IPS DF 4.7 (cell line): Measurements from ENCODE around the gene AMBRA1.

Experiments used
- DNase-seq: peaks from one replicate; pipeline ENCODE4 v3.0.0-alpha.2; 2013; ENCODE audit warnings: low spot score; ENCODE audit errors: extremely low read depth

The AMBRA1 gene

DNA sequence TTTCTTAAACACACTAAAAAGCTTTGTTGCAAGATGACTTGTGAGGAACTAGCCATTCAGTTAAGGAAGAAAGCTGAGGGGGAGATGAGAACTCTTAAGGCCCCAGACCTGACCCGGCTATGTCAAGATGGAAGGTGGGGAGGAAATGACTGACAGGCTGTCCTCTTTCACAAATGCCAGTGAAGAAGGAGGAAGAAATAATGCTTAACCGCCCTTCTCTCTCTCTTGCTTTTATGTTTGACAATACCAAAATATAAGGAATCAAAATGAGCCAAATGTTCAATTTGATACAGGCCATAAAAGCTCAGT lies 87.4 kb downstream of the AMBRA1 start:
- DNase-seq = no peak

DNA sequence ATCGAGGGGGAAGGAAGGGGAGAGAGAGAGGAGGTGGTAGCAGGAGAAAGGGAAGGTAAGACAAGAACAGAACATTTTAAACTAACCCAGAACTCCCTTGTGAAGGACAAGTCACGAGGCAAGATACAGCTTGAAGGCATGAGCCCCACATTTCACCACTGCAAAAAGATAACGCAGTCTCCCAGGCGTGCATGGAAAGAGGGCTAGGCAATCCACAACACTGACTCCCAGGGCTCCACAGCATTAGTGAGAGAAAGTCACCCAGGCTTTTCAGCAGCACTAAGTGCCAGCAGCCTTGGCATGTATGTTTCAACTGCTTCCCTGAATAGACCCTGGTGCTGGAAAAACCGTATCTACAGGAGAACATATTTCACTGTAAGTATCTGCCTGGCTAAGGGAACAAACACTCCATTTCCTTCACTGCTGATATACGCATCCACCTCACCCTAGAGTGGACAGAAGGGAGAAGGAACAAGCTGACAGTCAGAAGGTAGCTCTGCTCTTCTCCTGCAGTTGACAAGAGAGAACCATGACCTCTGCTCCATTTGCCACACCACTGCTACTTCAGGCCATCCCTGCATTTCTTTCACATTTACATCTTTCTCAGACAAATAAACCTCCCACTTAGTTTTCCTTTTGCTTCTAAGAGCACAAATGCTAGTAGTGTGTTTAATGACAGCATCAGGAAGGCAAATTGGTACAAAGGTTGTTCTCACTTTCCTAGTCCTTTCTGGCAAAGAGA lies 87.9 kb downstream of the AMBRA1 start:
- no peak for DNase-seq

DNA sequence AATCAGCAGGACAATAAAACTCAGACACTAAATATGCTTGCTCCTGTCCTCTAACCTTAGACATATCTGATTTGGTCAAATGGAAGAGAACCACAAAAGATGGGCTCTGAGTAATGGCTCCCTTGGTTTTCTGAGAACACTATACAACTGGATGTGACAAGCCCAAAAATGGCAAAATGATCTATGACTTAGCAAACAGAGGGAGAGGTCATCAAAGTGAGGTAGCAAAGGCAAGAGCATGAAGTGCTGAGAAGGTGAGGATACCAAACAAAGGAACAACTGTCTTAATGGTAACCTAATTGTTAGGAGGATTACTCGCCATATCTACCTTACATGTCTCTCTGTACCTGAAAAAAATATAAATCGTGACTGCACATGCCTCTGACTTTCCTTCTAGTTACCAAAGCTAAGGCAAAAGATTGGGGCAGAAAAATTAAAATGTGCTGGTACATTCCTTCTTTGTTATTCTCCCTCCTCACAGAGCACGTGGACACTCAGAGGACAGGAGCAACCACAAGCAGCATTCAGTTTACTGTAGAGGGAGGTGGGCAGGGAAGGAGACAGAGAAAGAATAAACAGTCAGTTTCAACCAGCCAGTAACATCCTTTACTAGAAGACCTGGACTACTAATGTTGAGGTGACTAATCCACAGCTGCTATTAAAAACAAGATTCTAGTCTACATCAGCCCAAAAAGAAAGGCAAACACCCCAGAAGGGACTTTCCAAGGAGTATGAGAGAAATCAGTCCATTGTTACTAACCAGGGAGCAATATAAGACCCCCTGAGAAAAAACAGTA lies 88.8 kb downstream of the AMBRA1 start:
- no peak for DNase-seq

DNA sequence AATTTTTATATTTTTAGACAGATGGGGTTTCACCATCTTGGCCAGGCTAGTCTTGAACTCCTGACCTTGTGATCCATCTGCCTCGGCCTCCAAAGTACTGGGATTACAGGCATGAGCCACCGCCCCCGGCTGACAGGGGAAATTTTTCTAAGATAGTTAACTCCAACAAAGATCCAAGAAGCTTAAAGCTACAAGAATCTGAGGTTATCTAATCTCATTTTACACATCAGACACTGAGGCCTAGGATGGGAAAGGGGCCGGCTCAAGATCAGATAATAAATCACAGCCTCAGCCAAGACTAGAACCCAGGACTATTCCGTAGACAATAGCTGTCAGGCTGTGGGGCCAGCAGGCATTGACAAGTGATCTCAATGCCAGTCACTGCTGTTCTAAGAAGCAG lies 94.0 kb downstream of the AMBRA1 start:
- no peak for DNase-seq

DNA sequence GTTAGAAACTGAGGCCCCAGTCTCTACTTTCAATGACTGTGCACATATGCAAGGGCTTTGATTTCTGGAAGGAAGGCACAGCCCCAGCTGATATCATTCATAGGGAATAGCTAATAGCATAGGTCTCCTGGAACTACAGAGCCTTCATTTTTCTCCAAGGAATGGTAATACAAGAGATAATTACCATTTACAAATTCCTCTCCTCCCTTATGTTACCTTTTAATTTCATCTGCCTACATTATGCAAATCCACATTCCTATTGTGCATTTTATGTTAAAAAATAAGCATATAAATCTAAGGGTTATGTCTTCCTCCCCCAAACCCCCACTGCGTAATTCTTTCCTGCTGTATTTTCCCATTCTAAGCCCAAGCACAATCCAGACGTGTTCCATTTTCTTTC lies 94.9 kb downstream of the AMBRA1 start:
- no peak for DNase-seq

DNA sequence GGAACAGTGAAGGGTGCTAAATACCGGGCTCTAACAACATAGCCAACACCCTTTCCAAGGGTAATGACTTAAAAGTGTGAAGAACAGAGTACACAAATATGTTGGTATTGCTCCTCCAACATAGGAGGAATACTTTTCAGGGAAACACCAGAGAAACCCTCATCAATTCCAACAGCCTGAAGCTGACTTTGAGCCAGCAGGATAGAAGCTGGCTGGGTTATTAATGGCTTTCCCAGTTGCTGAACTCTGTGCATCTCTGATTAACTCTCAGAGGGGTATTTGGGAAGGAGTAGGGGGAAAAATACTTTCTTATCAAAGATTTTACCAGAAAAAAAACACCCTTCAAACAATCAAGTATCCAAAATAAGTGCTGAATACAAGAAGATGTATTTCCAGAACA lies 95.6 kb downstream of the AMBRA1 start:
- DNase-seq = no peak

DNA sequence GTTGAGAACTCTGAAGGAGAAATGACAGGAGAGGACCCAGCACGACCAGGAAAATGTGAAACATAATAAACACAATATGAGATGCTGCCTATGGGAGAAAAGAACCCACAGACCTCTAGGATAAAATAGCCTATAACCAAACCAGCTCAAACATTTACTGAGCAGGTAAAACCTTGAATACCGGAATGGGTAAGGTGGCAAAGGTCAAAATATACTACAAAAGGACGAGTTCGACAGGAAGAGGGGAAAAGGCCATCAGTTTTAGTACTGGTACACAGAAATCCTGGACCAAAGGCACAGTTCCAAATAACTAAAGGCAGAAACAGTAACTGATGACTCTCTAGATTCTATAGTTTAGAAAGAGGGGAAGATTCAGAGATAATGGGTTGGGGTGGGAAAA lies 96.3 kb downstream of the AMBRA1 start:
- no peak for DNase-seq

DNA sequence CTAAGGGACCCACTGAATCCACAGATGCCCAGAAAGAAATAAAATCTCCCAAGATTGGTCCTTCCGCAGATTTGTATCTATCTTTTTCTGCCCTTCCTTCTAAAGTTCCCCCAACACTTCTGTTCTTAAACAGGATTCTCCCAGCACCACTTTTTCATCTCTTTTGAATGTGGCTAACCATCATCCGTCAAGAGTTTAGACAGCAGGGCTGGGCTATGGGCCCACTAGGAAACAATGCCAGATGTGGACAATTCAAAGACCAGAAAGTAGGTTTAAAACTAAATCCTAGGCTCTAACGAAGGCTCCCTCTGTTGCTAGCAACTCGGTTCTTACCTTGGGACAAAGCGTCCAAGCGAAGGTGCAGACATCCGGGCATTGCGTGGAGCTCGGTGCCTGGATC lies 100.0 kb downstream of the AMBRA1 start:
- DNase-seq = no peak

DNA sequence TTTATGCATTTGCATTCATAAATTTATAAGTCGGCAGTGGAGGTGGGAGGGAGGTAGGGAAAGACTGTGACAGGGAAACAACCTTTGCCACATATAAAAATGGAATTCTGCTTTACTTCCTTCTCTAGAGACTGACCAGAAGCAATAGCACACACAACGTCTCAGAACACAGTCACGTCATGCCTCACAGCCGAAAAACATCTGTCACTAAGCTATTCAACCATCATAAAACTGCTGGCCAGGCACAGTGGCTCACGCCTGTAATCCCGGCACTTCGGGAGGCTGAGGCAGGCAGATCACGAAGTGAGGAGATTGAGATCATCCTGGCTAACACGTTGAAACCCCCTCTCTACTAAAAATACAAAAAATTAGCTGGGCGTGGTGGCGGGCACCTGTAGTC lies 101.3 kb downstream of the AMBRA1 start:
- DNase-seq = no peak

DNA sequence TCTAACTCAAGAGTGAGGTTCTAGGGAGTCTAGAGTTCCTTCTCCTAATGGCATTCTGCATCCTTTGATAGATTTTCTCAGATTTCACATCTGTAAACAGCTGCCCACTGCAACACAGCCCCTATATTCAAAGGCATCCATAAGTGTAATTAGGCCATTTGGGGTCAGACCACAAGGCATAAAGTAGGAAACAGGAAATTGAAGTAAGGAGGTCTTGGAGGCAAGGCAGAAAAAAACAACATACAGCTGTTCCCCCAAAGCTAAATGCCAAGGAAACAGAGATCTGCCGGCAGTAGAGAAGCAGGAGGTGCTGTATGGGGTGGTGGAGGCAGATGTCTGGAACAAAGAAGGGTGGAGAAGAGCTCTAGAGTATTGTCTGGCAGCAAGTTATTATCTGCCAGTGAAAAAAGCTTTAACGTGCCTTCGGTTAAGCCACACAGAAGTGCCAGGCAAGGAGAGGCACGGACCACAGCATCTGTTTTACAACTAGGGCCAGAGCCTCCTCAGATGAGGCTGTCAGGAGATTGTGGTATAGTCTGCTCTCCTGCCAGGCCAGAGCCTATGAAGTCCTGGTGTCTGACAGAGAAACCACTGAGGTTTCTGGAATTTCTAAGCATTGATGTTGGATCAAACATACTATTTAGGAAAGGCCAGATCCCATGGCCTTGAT lies 102.0 kb downstream of the AMBRA1 start:
- DNase-seq = no peak

DNA sequence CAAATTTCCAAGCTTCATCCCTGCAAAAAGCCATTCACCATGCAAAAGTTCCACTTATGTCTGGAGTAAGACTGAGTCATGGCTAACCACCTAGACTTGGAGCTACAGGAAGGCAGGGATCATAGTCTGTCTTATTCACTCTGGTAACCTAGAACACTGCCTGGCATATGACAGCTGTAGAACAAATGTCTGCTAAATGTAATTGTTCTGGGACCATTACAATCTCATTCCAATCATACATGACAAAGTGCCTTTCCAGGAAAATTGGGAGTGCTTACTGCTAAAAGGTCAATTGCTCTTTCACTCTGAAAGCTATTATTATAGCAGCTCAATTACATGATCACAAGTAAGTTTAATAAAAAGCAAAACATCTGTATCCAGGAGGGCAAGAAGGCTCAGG lies 103.2 kb downstream of the AMBRA1 start:
- DNase-seq = no peak

DNA sequence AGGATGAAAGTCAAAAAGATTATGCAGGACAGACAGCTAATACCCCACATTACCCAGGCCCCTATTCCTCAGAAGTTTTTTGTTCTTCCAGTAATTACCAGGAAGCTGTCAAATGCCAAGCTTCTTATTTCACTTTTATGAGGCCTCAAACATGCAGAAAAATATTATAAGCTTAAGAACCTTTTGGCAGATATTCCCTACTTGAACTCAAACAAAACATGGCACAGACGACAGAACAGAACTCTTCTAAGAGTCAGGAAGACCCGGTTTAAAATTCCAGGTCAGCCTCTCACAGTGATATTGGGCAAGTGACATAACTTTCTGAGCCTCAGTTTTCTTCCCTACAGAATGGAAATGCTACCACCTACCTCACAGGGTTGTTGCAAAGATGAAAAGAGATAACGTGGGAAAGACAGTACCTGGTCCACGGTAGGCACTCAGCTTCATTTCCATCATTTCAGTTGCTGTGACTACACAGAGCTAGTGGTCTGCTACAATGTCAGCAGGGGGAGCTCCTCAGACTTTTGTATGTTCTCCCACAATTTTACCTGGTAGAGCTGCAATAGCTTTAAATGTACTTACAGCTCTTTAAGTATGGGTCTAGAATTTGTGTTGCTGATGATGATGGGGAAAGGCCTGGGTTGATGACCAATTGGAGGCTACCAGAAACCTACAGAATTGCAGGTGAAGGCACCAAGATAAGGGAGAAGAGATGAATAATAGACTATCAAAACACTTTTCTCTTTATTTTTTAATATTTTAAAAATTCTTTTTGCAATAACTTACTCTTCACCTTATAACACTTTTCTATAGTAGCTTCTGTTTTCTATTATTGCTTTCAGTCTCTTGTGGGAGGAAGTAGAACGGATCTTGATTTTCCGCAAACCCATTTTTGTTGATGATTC lies 103.9 kb downstream of the AMBRA1 start:
- DNase-seq = peak; percentile 25

DNA sequence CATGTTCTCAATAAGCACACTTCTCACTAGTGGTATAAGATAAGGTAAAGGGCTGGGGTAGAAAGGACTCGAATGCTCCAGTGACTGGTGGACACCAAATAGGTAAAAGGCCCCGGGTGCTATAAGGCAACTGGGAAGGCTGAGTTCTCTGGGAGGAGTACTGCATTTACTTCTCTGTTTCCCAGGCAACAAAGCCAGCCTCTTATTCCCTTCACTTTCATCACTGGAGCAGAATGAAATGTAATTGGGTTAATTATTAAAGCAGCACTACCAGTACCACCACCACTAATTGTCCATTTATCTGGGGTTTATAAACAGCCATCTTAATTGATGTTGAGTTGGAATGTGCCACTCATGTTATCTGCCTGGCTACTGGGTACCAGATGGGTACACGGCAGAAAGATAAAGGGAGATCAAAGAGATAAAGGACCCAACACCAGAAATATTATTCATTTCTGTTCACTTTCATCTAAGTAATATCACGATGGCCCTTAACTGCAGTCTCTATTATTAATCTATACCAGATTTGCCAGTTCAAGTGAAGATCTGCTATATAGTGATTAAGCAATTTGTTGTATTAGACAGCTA lies 107.9 kb downstream of the AMBRA1 start:
- no peak for DNase-seq

DNA sequence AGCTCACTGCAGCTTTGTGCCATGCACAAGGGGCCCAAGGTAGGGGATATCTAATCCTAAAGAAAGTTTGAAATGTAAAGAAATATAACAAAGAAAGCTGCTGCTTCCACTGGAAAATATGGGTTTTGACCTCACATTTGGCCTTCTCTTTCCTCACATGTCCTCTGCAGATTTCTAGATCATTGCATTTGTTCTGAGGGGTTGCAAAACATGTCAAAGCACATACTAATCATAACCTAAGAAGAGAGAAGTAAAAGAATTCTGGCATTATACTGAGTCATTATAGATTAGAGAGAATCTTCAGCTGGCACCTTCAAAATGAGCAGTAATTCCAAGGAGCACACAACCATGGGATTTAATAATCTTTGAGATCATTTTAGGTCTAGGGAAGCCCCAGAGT lies 109.7 kb downstream of the AMBRA1 start:
- no peak for DNase-seq

DNA sequence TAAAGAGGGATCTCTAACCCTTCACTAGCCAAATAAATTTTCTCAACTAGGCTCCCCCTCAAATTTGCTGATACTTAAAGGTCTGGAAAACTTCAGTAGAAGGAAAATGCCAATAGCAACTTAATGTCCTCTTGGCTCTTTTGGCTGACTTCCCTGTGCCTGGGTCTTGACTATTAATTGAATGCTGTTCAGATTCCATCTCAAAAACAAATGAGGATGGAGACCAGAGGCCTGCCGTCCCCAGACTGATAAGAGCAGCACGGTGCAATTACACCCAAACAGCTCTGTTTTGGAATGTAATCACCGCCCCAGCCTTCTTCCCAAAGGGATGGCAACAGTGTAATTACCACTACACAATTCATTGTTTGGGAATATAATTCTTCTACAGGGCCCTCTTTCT lies 112.9 kb downstream of the AMBRA1 start:
- DNase-seq = no peak

DNA sequence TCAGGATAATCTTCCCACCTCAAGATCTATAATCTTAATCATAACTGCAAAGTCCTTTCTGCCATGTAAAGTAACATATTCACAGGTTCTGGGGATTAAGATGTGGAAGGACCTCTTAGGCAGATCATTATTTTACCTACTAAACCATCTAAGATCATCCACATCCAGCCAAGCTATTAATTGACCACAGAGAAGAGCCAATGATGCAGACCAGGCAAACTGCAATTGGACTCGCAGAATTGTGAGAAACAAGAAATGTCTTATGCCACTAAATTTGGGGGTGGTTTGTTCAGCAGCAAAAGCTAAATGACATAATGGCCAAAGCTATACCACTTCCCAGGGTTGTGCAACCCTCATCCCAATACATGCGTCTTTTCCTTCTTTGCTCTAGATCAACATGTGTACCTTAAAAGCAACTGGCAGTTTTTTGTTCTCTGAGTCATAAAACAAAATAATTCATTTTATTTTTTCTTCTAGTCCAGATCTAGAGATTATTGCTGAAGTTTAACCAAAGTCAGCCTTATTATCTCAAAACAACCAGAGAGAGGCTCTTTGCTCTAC lies 113.6 kb downstream of the AMBRA1 start:
- DNase-seq = no peak

DNA sequence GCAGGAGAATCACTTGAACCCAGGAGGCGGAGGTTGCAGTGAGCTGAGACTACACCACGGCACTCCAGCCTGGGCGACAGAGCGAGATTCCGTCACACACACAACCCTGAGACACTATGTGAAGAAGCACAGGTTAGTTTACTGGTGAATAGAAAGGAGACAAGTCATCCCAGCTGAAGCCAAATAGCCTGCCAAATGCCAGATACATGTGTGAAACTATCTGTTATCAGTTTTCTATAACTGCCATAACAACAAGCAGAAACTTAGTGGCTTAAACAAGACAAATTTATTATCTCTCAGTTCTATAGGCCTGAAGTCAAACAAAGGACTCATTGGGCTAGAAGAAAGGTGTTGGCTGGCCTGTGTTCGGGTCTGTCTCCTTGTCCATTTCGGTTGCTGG lies 114.2 kb downstream of the AMBRA1 start:
- DNase-seq = no peak

DNA sequence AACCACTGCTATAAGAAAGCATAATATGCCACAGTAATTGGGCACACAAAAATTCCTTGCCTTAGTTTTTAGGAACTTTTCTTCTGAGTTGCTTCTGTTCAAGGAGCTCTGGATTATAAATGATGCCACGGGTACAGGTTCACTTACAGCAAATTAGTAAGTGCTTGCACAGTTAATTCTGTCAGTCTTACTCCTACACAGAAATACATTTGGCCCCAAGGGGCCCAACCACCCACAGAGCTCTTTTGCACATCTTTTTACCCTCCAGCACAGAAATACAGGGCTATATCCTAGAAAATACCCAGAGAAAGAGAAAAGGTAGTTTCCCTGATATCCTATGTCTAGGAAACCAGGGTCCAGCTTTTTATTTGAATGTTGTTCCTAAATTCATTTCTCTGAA lies 115.6 kb downstream of the AMBRA1 start:
- no peak for DNase-seq

DNA sequence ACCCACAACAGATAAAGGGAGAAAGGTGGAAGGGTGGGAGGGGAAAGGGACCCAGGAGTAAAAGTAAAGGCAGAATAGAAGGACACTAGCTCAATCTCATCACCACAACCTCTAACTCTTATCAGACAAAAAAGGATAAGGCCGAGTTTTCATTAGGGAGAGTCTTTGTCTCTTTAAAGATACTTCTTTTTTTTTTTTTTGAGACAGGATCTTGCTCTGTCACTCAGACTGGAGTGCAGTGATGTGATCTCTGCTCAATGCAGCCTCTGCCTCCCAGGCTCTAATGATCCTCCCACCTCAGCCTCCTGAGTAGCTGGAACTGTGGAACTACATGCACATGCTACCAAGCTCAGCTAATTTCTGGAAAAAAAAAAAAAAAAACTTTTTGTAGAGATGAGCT lies 116.7 kb downstream of the AMBRA1 start:
- DNase-seq = no peak

DNA sequence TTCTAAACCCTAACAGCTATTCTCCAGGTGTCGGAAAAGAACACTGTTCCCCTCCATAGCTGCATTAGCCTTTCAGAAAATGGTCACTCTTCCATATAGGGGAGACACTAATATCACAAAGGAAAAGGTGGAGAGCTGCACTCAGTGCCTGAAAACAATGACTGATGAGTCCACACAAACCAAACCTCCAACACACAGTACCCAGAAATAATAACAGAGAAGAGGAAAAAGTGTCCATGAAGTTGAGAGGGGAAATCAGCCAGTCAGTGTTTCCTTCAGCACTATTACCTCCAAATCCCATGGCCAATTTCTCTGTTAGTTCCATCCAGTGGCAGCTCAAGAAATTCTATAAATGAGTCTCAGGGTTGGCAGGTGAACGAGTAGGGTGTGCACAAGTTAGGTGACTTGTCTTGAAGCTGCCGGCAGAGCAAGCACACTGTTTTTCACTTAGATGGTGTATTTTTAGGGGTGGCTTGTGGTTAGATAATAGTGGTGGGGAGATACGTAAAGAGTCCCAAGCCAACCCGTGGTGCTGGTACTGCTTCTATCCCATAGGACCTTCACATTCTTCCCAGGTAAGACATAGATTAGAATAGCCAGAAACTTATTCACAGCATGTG lies 117.8 kb downstream of the AMBRA1 start:
- DNase-seq = no peak
